CD4-positive, alpha-beta T cell (primary cell): ENCODE measurements around the gene NPAS3. TPM values are rescaled to one million over a fixed set of nuclear protein-coding genes. Genes with fewer than 3 reads are reported as not detected.

Experiments used
- ATAC-seq: fragments of 200-7000 bp; cut with Tn5 transposase; one replicate; pipeline ENCODE4 v1.10.0; 2022; ENCODE audit warnings: mild to moderate bottlenecking; ENCODE audit not compliant: poor library complexity
- CTCF ChIA-PET: fragments of 350-600 bp; sonication (Branson Sonifier 250); formaldehyde crosslinking; loops from one replicate; lab custom pipeline; 2021; ENCODE audit warnings: antibody characterized with exemption, inconsistent platforms; lab: Charles Lee
- POLR2A ChIA-PET: fragments of 350-600 bp; sonication (Branson Sonifier 250); formaldehyde crosslinking; loops from one replicate; lab custom pipeline; 2021; ENCODE audit warnings: antibody characterized with exemption, inconsistent platforms; lab: Charles Lee
- DNase-seq, 14 experiments: peaks; one replicate each; pipeline ENCODE4 v3.0.0-alpha.2; 2013 to 2020; ENCODE audit warnings: mixed read lengths in 2 of 14
- H3K27ac ChIP-seq, 2 donors: one replicate each; pipeline versions ENCODE4 v1.5.1 to v1.7.0; 2013; ENCODE audit warnings: low read length in 2 of 2, low read depth in 1 of 2, mild to moderate bottlenecking in 1 of 2
- H3K27me3 ChIP-seq, 2 experiments: 1 replicate in 1 of 2; 2 replicates in 1 of 2; pipeline versions ENCODE4 v1.6.1 to v1.7.0; 2013; ENCODE audit warnings: low read length in 2 of 2, control low read depth in 1 of 2, mild to moderate bottlenecking in 1 of 2, moderate library complexity in 1 of 2; ENCODE audit not compliant: insufficient read depth in 2 of 2, control insufficient read depth in 1 of 2
- H3K36me3 ChIP-seq: one replicate; pipeline ENCODE4 v1.6.1; 2013; ENCODE audit warnings: low read length, control low read depth; ENCODE audit not compliant: insufficient read depth
- H3K4me1 ChIP-seq: one replicate; pipeline ENCODE4 v1.6.1; 2013; ENCODE audit warnings: low read length, control low read depth; ENCODE audit not compliant: insufficient read depth
- H3K4me3 ChIP-seq: one replicate; pipeline ENCODE4 v1.5.1; 2013; ENCODE audit warnings: mild to moderate bottlenecking, low read length, moderate library complexity
- H3K9me3 ChIP-seq, 2 experiments: 1 replicate in 1 of 2; 2 replicates in 1 of 2; pipeline versions ENCODE4 v1.6.1 to v1.7.0; 2013; ENCODE audit warnings: low read length in 2 of 2, mild to moderate bottlenecking in 2 of 2, control low read depth in 1 of 2, moderate library complexity in 1 of 2; ENCODE audit not compliant: control insufficient read depth in 1 of 2, insufficient read depth in 1 of 2
- H3K27ac Mint-ChIP-seq: one replicate; pipeline ENCODE4 v1.8.0; 2020; ENCODE audit warnings: mixed read lengths
- H3K27me3 Mint-ChIP-seq: one replicate; pipeline ENCODE4 v1.8.0; 2021; ENCODE audit warnings: mixed read lengths
- H3K36me3 Mint-ChIP-seq: one replicate; pipeline ENCODE4 v1.8.0; 2021; ENCODE audit warnings: low read depth, mixed read lengths
- H3K4me1 Mint-ChIP-seq: one replicate; pipeline ENCODE4 v1.8.0; 2021; ENCODE audit warnings: low read depth, mixed read lengths
- H3K4me3 Mint-ChIP-seq: one replicate; pipeline ENCODE4 v1.8.0; 2020; ENCODE audit warnings: mild to moderate bottlenecking, mixed read lengths
- H3K9me3 Mint-ChIP-seq: one replicate; pipeline ENCODE4 v1.8.0; 2020; ENCODE audit warnings: mixed read lengths
- CTCF ChIP-seq: fragments of 200-600 bp; IDR thresholded peaks from one replicate; pipeline ENCODE4 v1.8.0; 2022; ENCODE audit warnings: antibody characterized with exemption, mild to moderate bottlenecking
- intact Hi-C, 2 experiments: fragments of 100-400 bp; cut with DNase I in 1 of 2; cut with micrococcal nuclease in 1 of 2; formaldehyde crosslinking; loops; one replicate each; pipeline versions ENCODE4 v1.15.1 to v1.9.0; 2023 to 2025; cut with DNase I, micrococcal nuclease
- total RNA-seq, 174 experiments: library from RNA in 2 of 174; stranded (reverse) in 2 of 174; gene quantifications; one replicate each; pipeline ENCODE4 v1.2.3 and lab custom pipeline; 2021 to 2026

The NPAS3 gene
- total RNA-seq, 2 experiments from 2014 or later, result not detected

DNA sequence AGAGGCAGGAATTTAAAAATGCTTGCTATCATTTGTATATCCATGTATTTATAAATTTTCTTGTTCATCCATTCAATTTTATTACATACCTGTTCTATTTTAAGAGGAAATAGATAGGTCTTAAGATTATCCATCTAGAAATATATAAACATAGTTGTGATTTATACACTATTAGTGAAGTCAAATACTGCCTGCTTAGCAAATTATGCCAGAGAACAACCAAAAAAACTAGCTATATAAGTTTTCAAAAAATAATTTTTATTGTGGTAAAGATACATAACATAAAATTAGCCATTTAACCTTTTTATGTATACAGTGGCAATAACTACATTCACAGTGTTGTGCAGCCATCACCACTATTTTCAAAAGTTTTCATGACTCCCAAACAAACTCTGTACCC, 237.3 kb downstream of the NPAS3 start:
- TF ChIP-seq CTCF, result no peak
- H3K36me3 Mint-ChIP-seq, result no peaks in the 10 kb centered on the region
- Histone ChIP-seq H3K27ac (no peak overlapping the region), H3K9me3 (no peaks in the 10 kb centered on the region), H3K36me3 (no peaks in the 10 kb centered on the region), H3K4me3 (no peak overlapping the region), H3K4me1 (no peaks in the 10 kb centered on the region), H3K27me3 (no peaks in the 10 kb centered on the region)
- DNase-seq, result no peak
- H3K27me3 Mint-ChIP-seq, result no peaks in the 10 kb centered on the region
- H3K9me3 Mint-ChIP-seq, result peaks cover 2% of the 10 kb centered on the region
- ATAC-seq, result no peak
- H3K4me1 Mint-ChIP-seq, result no peaks in the 10 kb centered on the region
- intact Hi-C loops, result no loop called here
- H3K4me3 Mint-ChIP-seq, result no peak overlapping the region
- CTCF ChIA-PET, result no interaction called here
- POLR2A ChIA-PET, result no interaction called here
- no peak overlapping the region for H3K27ac Mint-ChIP-seq

DNA sequence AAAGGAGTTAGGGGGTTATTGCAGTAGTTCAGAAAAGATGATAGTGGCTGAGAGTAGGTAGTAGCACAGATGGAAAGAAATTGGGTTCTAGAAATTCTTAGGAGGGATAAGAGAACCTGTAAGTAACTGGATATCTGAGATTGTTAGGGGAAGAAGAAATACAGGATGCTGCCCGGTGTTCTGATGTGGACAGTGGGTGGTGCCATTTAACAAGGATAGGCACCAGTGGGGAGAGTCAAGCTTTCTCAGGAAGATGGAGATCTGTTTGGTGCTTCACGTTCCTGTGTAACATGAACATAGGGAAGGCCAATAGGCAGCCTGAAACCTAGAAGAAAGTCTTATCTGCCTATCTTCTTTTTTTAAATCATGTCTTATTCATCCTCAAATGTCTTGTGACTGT, 245.9 kb downstream of the NPAS3 start:
- Histone ChIP-seq H3K4me1 (no peaks in the 10 kb centered on the region), H3K36me3 (no peaks in the 10 kb centered on the region), H3K27ac (no peak overlapping the region), H3K27me3 (no peaks in the 10 kb centered on the region), H3K9me3 (no peaks in the 10 kb centered on the region), H3K4me3 (no peak overlapping the region)
- intact Hi-C loops, result no loop called here
- Mint-ChIP-seq H3K36me3 (no peaks in the 10 kb centered on the region), H3K4me1 (no peaks in the 10 kb centered on the region), H3K27ac (no peak overlapping the region), H3K27me3 (no peaks in the 10 kb centered on the region), H3K9me3 (peaks cover 2% of the 10 kb centered on the region), H3K4me3 (no peak overlapping the region)
- no peak for DNase-seq
- no peak for TF ChIP-seq CTCF
- ChIA-PET POLR2A (no interaction called here), CTCF (no interaction called here)
- ATAC-seq, result no peak

DNA sequence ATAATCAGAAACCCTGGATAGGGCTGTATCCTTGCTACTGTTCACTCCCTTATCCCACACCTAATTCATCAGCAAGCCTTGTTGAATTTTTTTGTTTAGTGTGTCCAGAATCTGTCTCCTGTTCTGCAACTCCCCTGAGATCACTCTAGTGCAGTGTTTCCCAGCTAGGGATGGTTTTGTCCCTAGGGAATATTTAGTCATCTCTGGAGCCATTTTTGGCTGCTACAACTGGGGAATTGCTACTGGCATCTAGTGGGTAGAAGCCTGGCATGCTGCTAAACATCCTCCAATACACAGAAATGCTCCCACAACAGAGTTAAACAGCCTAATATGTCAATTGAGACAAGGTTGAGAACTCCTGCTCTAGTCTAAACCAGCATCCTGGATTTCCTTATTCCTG, 248.0 kb downstream of the NPAS3 start:
- Histone ChIP-seq H3K36me3 (no peaks in the 10 kb centered on the region), H3K9me3 (no peaks in the 10 kb centered on the region), H3K4me1 (no peaks in the 10 kb centered on the region), H3K27me3 (no peaks in the 10 kb centered on the region), H3K27ac (no peak overlapping the region), H3K4me3 (no peak overlapping the region)
- no peak for DNase-seq
- Mint-ChIP-seq H3K36me3 (no peaks in the 10 kb centered on the region), H3K27ac (no peak overlapping the region), H3K9me3 (no peaks in the 10 kb centered on the region), H3K4me1 (no peaks in the 10 kb centered on the region), H3K27me3 (no peaks in the 10 kb centered on the region), H3K4me3 (no peak overlapping the region)
- no peak for TF ChIP-seq CTCF
- ChIA-PET POLR2A (no interaction called here), CTCF (no interaction called here)
- intact Hi-C loops, result no loop called here
- no peak for ATAC-seq
